HG03025 (cell line): ENCODE results near the gene FAM149A.
A peak's percentile ranks its signal among the peaks of the same experiment; 100 is the strongest.

ENCODE experiments used
- ATAC-seq: cut with Tn5 transposase; IDR thresholded peaks from one replicate; pipeline ENCODE4 v1.9.1; 2021; ENCODE audit warnings: mild to moderate bottlenecking, moderate library complexity; ENCODE audit not compliant: unreplicated experiment, low FRiP score

The FAM149A gene

GRCh38 chr4:186151499-186151898 is 47.0 kb downstream of the FAM149A start:
- ATAC-seq: peak; percentile 57

GRCh38 chr4:186158021-186158813 is 53.7 kb downstream of the FAM149A start:
- ATAC-seq: peak; percentile 45

GRCh38 chr4:186158966-186159365 is 54.5 kb downstream of the FAM149A start:
- ATAC-seq: no peak

GRCh38 chr4:186159613-186160012 is 55.1 kb downstream of the FAM149A start:
- ATAC-seq: no peak

- ATAC-seq: peak; percentile 99
These were observed 56.6 kb downstream of the FAM149A start for GRCh38 chr4:186161138-186161537.

- ATAC-seq: no peak
These were observed 62.5 kb downstream of the FAM149A start for GRCh38 chr4:186166852-186167512.

GRCh38 chr4:186167605-186168004 is 63.1 kb downstream of the FAM149A start:
- no peak for ATAC-seq

GRCh38 chr4:186168750-186169149 is 64.2 kb downstream of the FAM149A start:
- ATAC-seq: no peak

- ATAC-seq: no peak
These were observed 64.9 kb downstream of the FAM149A start for GRCh38 chr4:186169333-186169944.

- no peak for ATAC-seq
These were observed 65.7 kb downstream of the FAM149A start for GRCh38 chr4:186169945-186170802.

GRCh38 chr4:186170966-186171365 is 66.5 kb downstream of the FAM149A start:
- ATAC-seq: no peak

GRCh38 chr4:186172546-186172945 is 68.0 kb downstream of the FAM149A start:
- ATAC-seq: no peak

- ATAC-seq: no peak
These were observed 83.6 kb downstream of the FAM149A start for GRCh38 chr4:186188107-186188506.

- no peak for ATAC-seq
These were observed 85.2 kb downstream of the FAM149A start for GRCh38 chr4:186189656-186190055.

- ATAC-seq: peak; percentile 26
These were observed 86.2 kb downstream of the FAM149A start for GRCh38 chr4:186190581-186191199.

- ATAC-seq: peak; percentile 90
These were observed 86.9 kb downstream of the FAM149A start, which contains the start of gene CYP4V2 for GRCh38 chr4:186191200-186192065. TSS of gene CYP4V2 (plus strand) at chr4:186191567. CDS start at chr4:186191824, 257 bp downstream.

- no peak for ATAC-seq
These were observed 87.6 kb downstream of the FAM149A start for GRCh38 chr4:186192066-186192612.

GRCh38 chr4:186193851-186194250 is 89.3 kb downstream of the FAM149A start:
- ATAC-seq: no peak

- no peak for ATAC-seq
These were observed 91.6 kb downstream of the FAM149A start for GRCh38 chr4:186196063-186196462.
